Measurements from ENCODE around the gene ZCWPW1. TPM values are rescaled to one million over a fixed set of nuclear protein-coding genes. Genes with fewer than 3 reads are reported as not detected.
"Not testable (repeated sequence)": the region's sequence is repeated elsewhere in the genome, so short reads cannot be mapped to it uniquely, and the experiment has no call there.

The ZCWPW1 gene
- total RNA-seq, 1 experiment from 2014 or later = 3.4 TPM

DNA sequence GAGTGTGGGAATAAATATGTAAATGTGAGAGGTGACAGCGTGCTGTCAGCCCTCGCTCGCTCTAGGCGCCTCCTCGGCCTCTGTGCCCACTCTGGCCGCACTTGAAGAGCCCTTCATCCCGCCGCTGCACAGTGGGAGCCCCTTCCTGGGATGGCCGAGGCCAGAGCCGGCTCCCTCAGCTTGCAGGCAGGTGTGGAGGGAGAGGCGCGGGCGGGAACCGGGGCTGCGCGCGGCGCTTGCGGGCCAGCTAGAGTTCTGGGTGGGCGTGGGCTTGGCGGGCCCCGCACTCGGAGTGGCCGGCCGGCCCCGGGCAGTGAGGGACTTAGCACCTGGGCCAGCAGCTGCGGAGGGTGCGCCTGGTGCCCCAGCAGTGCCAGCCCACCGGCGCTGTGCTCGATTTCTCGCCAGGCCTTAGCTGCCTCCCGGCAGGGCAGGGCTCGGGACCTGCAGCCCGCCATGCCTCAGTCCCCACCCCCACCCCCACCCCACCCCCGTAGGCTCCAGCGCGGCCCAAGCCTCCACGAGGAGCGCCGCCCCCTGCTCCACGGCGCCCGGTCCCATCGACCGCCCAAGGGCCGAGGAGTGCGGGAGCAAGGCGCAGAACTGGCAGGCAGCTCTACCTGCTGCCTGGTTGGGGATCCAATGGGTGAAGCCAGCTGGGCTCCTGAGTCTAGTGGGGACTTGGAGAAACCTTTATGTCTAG is 46.8 kb downstream of the ZCWPW1 start:
- intact Hi-C loops (cut with micrococcal nuclease; ENCODE audit: unreplicated experiment); H3K36me3 ChIP-seq (ENCODE audit: control insufficient read depth, insufficient read depth, low read length); H3K4me1 Mint-ChIP-seq (ENCODE audit: low read depth, unreplicated experiment); H3K27me3 ChIP-seq (replicated peaks; ENCODE audit: control insufficient read depth, insufficient read depth, low read length); H3K4me3 ChIP-seq (ENCODE audit: low read depth, low read length); H3K4me3 Mint-ChIP-seq (ENCODE audit: unreplicated experiment); BruUV-seq (replicated peaks); DNase-seq; H3K9me3 ChIP-seq; H3K36me3 Mint-ChIP-seq (ENCODE audit: insufficient read depth, unreplicated experiment); POLR2A ChIA-PET; H3K9me3 Mint-ChIP-seq (ENCODE audit: unreplicated experiment); H3K4me1 ChIP-seq; H3K27ac Mint-ChIP-seq (ENCODE audit: unreplicated experiment): not testable (repeated sequence)
- CTCF ChIA-PET = interaction anchor here (2.6 kb wide), 1 partner anchor 26 kb away, joined by 6 read pairs; no protein-coding TSS in a partner anchor
- peaks cover 14% of the 10 kb centered on the region for H3K27me3 Mint-ChIP-seq (ENCODE audit: insufficient read depth, unreplicated experiment)

GRCh38 chr7:100380196-100380595 is 48.3 kb downstream of the ZCWPW1 start:
- ChIA-PET CTCF (interaction anchor here (2.6 kb wide), 1 partner anchor 27 kb away, joined by 6 read pairs; no protein-coding TSS in a partner anchor), POLR2A (no interaction called here)
- H3K27ac Mint-ChIP-seq (ENCODE audit: unreplicated experiment) = no peak overlapping the region
- Histone ChIP-seq H3K27me3 (replicated peaks; ENCODE audit: control insufficient read depth, insufficient read depth, low read length) (no peaks in the 10 kb centered on the region), H3K9me3 (no peaks in the 10 kb centered on the region), H3K4me1 (no peaks in the 10 kb centered on the region), H3K4me3 (ENCODE audit: low read depth, low read length) (no peak overlapping the region), H3K36me3 (ENCODE audit: control insufficient read depth, insufficient read depth, low read length) (no peaks in the 10 kb centered on the region)
- no peak for TF ChIP-seq CTCF (IDR thresholded peaks at IDR 0.05; ENCODE audit: insufficient read depth in 1 of 2, low read depth in 1 of 2, low read length in 1 of 2, severe bottlenecking in 1 of 2, unreplicated experiment in 1 of 2)
- H3K4me3 Mint-ChIP-seq (ENCODE audit: unreplicated experiment) = no peak overlapping the region
- no peaks in the 10 kb centered on the region for H3K36me3 Mint-ChIP-seq (ENCODE audit: insufficient read depth, unreplicated experiment)
- no peaks in the 10 kb centered on the region for H3K9me3 Mint-ChIP-seq (ENCODE audit: unreplicated experiment)
- H3K4me1 Mint-ChIP-seq (ENCODE audit: low read depth, unreplicated experiment) = no peaks in the 10 kb centered on the region
- BruUV-seq (replicated peaks) = no TSS peak
- no peak for DNase-seq
- peaks cover 14% of the 10 kb centered on the region for H3K27me3 Mint-ChIP-seq (ENCODE audit: insufficient read depth, unreplicated experiment)
- intact Hi-C loops (cut with micrococcal nuclease; ENCODE audit: unreplicated experiment) = no loop called here

- H3K27me3 ChIP-seq (replicated peaks; ENCODE audit: control insufficient read depth, insufficient read depth, low read length) = no peaks in the 10 kb centered on the region
- ChIA-PET CTCF (interaction anchor here (0.7 kb wide), 1 partner anchor 178 kb away, joined by 6 read pairs; no protein-coding TSS in a partner anchor), POLR2A (interaction anchor here (0.7 kb wide), 1 partner anchor 45 kb away, joined by 3 read pairs; no protein-coding TSS in a partner anchor)
- Mint-ChIP-seq H3K4me3 (ENCODE audit: unreplicated experiment) (no peak overlapping the region), H3K9me3 (ENCODE audit: unreplicated experiment) (no peaks in the 10 kb centered on the region), H3K27ac (ENCODE audit: unreplicated experiment) (no peak overlapping the region), H3K36me3 (ENCODE audit: insufficient read depth, unreplicated experiment) (no peaks in the 10 kb centered on the region), H3K4me1 (ENCODE audit: low read depth, unreplicated experiment) (no peaks in the 10 kb centered on the region), H3K27me3 (ENCODE audit: insufficient read depth, unreplicated experiment) (peaks cover 6% of the 10 kb centered on the region)
- TF ChIP-seq CTCF (IDR thresholded peaks at IDR 0.05; ENCODE audit: insufficient read depth in 1 of 2, low read depth in 1 of 2, low read length in 1 of 2, severe bottlenecking in 1 of 2, unreplicated experiment in 1 of 2) = no peak
- no peaks in the 10 kb centered on the region for H3K4me1 ChIP-seq
- no TSS peak for BruUV-seq (replicated peaks)
- no peak for DNase-seq
- H3K4me3 ChIP-seq (ENCODE audit: low read depth, low read length) = no peak overlapping the region
- intact Hi-C loops (cut with micrococcal nuclease; ENCODE audit: unreplicated experiment) = no loop called here
- H3K36me3 ChIP-seq (ENCODE audit: control insufficient read depth, insufficient read depth, low read length) = no peaks in the 10 kb centered on the region
- no peaks in the 10 kb centered on the region for H3K9me3 ChIP-seq
Observed at GRCh38 chr7:100378114-100378755, 50.3 kb downstream of the ZCWPW1 start.
